Gastrocnemius medialis (tissue), 4 donors: ENCODE data around the gene OR10H4.

Experiments used
- POLR2A ChIP-seq, 2 donors: fragments of 450-650 bp; IDR thresholded peaks; one replicate each; pipeline ENCODE4 v1.6.1; 2017; ENCODE audit warnings: antibody characterized with exemption in 2 of 2, mild to moderate bottlenecking in 2 of 2, moderate library complexity in 2 of 2
- TF ChIP-seq, protein P1 (sequence below), 5 experiments: fragments of 450-650 bp in 3 of 5; fragments of 200-600 bp in 2 of 5; sonication (generic) in 2 of 5; IDR thresholded peaks in 4 of 5; conservative IDR thresholded peaks in 1 of 5; 1 replicate in 4 of 5; 2 replicates in 1 of 5; pipeline ENCODE4 v1.5.1; 2016 to 2019; ENCODE audit warnings: antibody characterized with exemption in 5 of 5, mild to moderate bottlenecking in 3 of 5, moderate library complexity in 3 of 5

DNA sequence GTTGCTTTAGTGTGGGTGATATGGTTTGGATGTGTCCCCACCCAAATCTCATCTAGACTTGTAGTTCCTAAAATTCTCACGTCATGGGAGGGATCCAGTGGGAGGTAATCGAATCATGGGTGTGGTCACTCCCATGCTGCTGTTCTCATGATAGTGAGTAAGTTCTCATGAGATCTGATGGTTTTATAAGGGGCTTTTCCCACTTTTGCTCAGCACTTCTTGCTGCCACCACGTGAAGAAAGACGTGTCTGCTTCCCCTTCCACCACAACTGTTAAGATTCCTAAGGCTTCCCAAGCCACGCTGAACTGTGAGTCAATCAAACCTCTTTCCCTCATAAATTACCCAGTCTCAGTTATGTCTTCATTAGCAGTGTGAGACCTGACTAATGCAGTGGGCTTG, 26.0 kb downstream of the OR10H4 start:
- TF ChIP-seq, protein P1, sequence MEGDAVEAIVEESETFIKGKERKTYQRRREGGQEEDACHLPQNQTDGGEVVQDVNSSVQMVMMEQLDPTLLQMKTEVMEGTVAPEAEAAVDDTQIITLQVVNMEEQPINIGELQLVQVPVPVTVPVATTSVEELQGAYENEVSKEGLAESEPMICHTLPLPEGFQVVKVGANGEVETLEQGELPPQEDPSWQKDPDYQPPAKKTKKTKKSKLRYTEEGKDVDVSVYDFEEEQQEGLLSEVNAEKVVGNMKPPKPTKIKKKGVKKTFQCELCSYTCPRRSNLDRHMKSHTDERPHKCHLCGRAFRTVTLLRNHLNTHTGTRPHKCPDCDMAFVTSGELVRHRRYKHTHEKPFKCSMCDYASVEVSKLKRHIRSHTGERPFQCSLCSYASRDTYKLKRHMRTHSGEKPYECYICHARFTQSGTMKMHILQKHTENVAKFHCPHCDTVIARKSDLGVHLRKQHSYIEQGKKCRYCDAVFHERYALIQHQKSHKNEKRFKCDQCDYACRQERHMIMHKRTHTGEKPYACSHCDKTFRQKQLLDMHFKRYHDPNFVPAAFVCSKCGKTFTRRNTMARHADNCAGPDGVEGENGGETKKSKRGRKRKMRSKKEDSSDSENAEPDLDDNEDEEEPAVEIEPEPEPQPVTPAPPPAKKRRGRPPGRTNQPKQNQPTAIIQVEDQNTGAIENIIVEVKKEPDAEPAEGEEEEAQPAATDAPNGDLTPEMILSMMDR (IDR thresholded peaks at IDR 0.05 in 4 of 5, conservative IDR thresholded peaks at IDR 0.05 in 1 of 5) = no peak
- TF ChIP-seq POLR2A (IDR thresholded peaks at IDR 0.05) = no peak
